Right cardiac atrium (tissue), 5 donors: ENCODE measurements around the gene CXorf65. TPM values are rescaled to one million over a fixed set of nuclear protein-coding genes. Genes with fewer than 3 reads are reported as not detected.
A peak's percentile ranks its signal among the peaks of the same experiment; 100 is the strongest.

ENCODE experiments used
- ATAC-seq, 2 donors: fragments of 200-7000 bp; cut with Tn5 transposase; one replicate each; pipeline versions ENCODE4 v1.8.0 to v1.9.1; 2020; ENCODE audit warnings: moderate library complexity in 2 of 2, mild to moderate bottlenecking in 1 of 2
- DNase-seq, 3 donors: peaks; one replicate each; pipeline ENCODE4 v3.0.0-alpha.2; 2020
- H3K27ac ChIP-seq: one replicate; pipeline ENCODE4 v1.5.1; 2013; ENCODE audit warnings: mild to moderate bottlenecking, low read length, control low read depth, moderate library complexity
- H3K27me3 ChIP-seq: one replicate; pipeline ENCODE4 v1.6.1; 2013; ENCODE audit not compliant: control insufficient read depth, insufficient read depth
- H3K4me1 ChIP-seq: one replicate; pipeline ENCODE4 v1.6.1; 2013; ENCODE audit warnings: low read length; ENCODE audit not compliant: control insufficient read depth, insufficient read depth
- H3K4me3 ChIP-seq: one replicate; pipeline ENCODE4 v1.5.1; 2013; ENCODE audit warnings: low read length, control low read depth
- H3K9me3 ChIP-seq: one replicate; pipeline ENCODE4 v1.6.1; 2013; ENCODE audit warnings: low read length; ENCODE audit not compliant: control insufficient read depth
- WGBS: extraction: QIAGEN DNeasy Blood & Tissue Kit; methylation state at CpG from one replicate; pipeline ENCODE4 v1.1.7; 2013; 5-methylcytosine and 5-hydroxymethylcytosine counted together
- intact Hi-C, 4 donors: fragments of 100-400 bp; cut with DNase I; formaldehyde crosslinking; loops; one replicate each; pipeline versions ENCODE4 v1.11.0 to v1.14.0; 2022 to 2023
- long read RNA-seq, 4 donors: library from polyadenylated mRNA; unstranded; transcript quantifications; one replicate each; pipeline ENCODE4 v2.0.0, GENCODE V29; 2020 to 2021
- polyA plus RNA-seq: library from polyadenylated mRNA; stranded (reverse); fragments of 200-250 nt; gene quantifications from one replicate; pipeline ENCODE4 v1.2.3, GENCODE V29; 2013
- total RNA-seq, 4 donors: library from RNA; stranded (reverse); fragmentation: NEBNext Ultra II Directional; extraction: Animal tissue kit (Norgen Biotek cat#: 25700); gene quantifications; one replicate each; pipeline ENCODE4 v1.2.1, GENCODE V29; 2021
- donor health status: healthy with polysubstance abuse.
- donor health status: DM: no; HTN: yes; CAD: no.
- donor health status: DM: no; HTN: no; CAD: no.
- donor health status: DM: no; HTN: yes; CAD: no; lungs with severe emphysema.
- donor health status: DM: yes; HTN: yes; CAD: no.

Gene CXorf65
- total RNA-seq (under 1 TPM in 1 of 4 donors, not detected in 3; 0.71 TPM), polyA plus RNA-seq (not detected)
- long read RNA-seq, donor 1: 0 reads
- long read RNA-seq, donor 2: 0 reads
- long read RNA-seq, donor 3: 0 reads
- long read RNA-seq, donor 4: 0 reads

GRCh38 chrX:71106427-71106826, at the start of gene CXorf65:
CXorf65 (minus strand) TSS chrX:71106740; CDS start chrX:71106556, 184 bp downstream.
- 82% methylated on average over 1 of the region's 1 CpG for WGBS
- ATAC-seq (no peak), DNase-seq (no peak)
- Histone ChIP-seq H3K27ac (no peak within 1 kb of the TSS), H3K4me1 (no peaks in the 10 kb centered on the region), H3K9me3 (no peaks in the 10 kb centered on the region), H3K27me3 (no peaks in the 10 kb centered on the region), H3K4me3 (no peak within 1 kb of the TSS)
- intact Hi-C loops: no loop called here

GRCh38 chrX:71154641-71155040, 48.1 kb upstream of the CXorf65 start:
- intact Hi-C loops: no loop called here
- 84% methylated on average over 3 of the region's 3 CpGs for WGBS
- Histone ChIP-seq H3K4me1 (no peaks in the 10 kb centered on the region), H3K27ac (no peak overlapping the region), H3K27me3 (no peaks in the 10 kb centered on the region), H3K4me3 (no peak overlapping the region), H3K9me3 (no peaks in the 10 kb centered on the region)
- DNase-seq (no peak), ATAC-seq (no peak)

GRCh38 chrX:71154196-71154595, 47.7 kb upstream of the CXorf65 start:
- intact Hi-C loops: no loop called here
- H3K27ac ChIP-seq: no peak overlapping the region
- H3K27me3 ChIP-seq: no peaks in the 10 kb centered on the region
- DNase-seq: no peak
- H3K4me3 ChIP-seq: no peak overlapping the region
- no peak for ATAC-seq
- WGBS: 97% methylated on average over 7 of the region's 7 CpGs
- no peaks in the 10 kb centered on the region for H3K4me1 ChIP-seq
- H3K9me3 ChIP-seq: no peaks in the 10 kb centered on the region

- Histone ChIP-seq H3K27ac (no peak overlapping the region), H3K4me1 (no peaks in the 10 kb centered on the region), H3K4me3 (no peak overlapping the region), H3K27me3 (no peaks in the 10 kb centered on the region), H3K9me3 (no peaks in the 10 kb centered on the region)
- no peak for ATAC-seq
- intact Hi-C loops: no loop called here
- DNase-seq: no peak
- WGBS: 70% methylated on average over 7 of the region's 7 CpGs
Measured at GRCh38 chrX:71151366-71151765, 44.8 kb upstream of the CXorf65 start.

- Histone ChIP-seq H3K27me3 (no peaks in the 10 kb centered on the region), H3K9me3 (no peaks in the 10 kb centered on the region), H3K4me3 (no peak overlapping the region), H3K4me1 (peaks cover 3% of the 10 kb centered on the region), H3K27ac (no peak overlapping the region)
- DNase-seq (no peak), ATAC-seq (no peak)
- intact Hi-C loops: no loop called here
- WGBS: 68% methylated on average over 8 of the region's 8 CpGs
Measured at GRCh38 chrX:71148278-71148663, 41.7 kb upstream of the CXorf65 start.

- intact Hi-C loops: no loop called here
- no peak overlapping the region for H3K4me3 ChIP-seq
- ATAC-seq: no peak
- no peak overlapping the region for H3K27ac ChIP-seq
- WGBS: 80% methylated on average over 28 of the region's 28 CpGs
- H3K9me3 ChIP-seq: no peaks in the 10 kb centered on the region
- no peaks in the 10 kb centered on the region for H3K27me3 ChIP-seq
- no peak for DNase-seq
- peaks cover 3% of the 10 kb centered on the region for H3K4me1 ChIP-seq
Measured at GRCh38 chrX:71147496-71148277, 41.1 kb upstream of the CXorf65 start.

- peak in 1 of 2 donors; percentile 25 for ATAC-seq
- no peak within 1 kb of the TSS for H3K27ac ChIP-seq
- intact Hi-C loops: no loop called here
Measured at GRCh38 chrX:71144651-71145050, 38.1 kb upstream of the CXorf65 start, which contains the start of gene NLGN3. NLGN3 (plus strand) TSS chrX:71144841; CDS start chrX:71147750, 2,909 bp downstream.

GRCh38 chrX:71143508-71143907, 37.0 kb upstream of the CXorf65 start:
- no peak overlapping the region for H3K4me3 ChIP-seq
- WGBS: 33% methylated on average over 6 of the region's 6 CpGs
- peaks cover 3% of the 10 kb centered on the region for H3K4me1 ChIP-seq
- ATAC-seq: peak in 1 of 2 donors; percentile 49
- H3K27ac ChIP-seq: no peak overlapping the region
- peak in 2 of 3 donors; percentile 56 to 76 for DNase-seq
- intact Hi-C loops: no loop called here
- no peaks in the 10 kb centered on the region for H3K9me3 ChIP-seq
- H3K27me3 ChIP-seq: no peaks in the 10 kb centered on the region

More at GRCh38 chrX:71144651-71145050, 38.1 kb upstream of the CXorf65 start, which contains the start of gene NLGN3:
- WGBS: 8% methylated on average over 28 of the region's 28 CpGs
- H3K27me3 ChIP-seq: no peaks in the 10 kb centered on the region
- peaks cover 3% of the 10 kb centered on the region for H3K4me1 ChIP-seq
- H3K9me3 ChIP-seq: no peaks in the 10 kb centered on the region
- DNase-seq: peak in 2 of 3 donors; percentile 59 to 62
- peak within 1 kb of the TSS; percentile 42 for H3K4me3 ChIP-seq

- ATAC-seq (no peak), DNase-seq (no peak)
- Histone ChIP-seq H3K27me3 (no peaks in the 10 kb centered on the region), H3K4me1 (peaks cover 3% of the 10 kb centered on the region), H3K27ac (no peak overlapping the region), H3K9me3 (no peaks in the 10 kb centered on the region), H3K4me3 (no peak overlapping the region)
- whole genome bisulfite sequencing: 68% methylated on average over 6 of the region's 6 CpGs
- intact Hi-C loops: no loop called here
Measured at GRCh38 chrX:71140440-71140839, 33.9 kb upstream of the CXorf65 start.

GRCh38 chrX:71131510-71131909, 25.0 kb upstream of the CXorf65 start:
- no peaks in the 10 kb centered on the region for H3K9me3 ChIP-seq
- H3K27ac ChIP-seq: no peak overlapping the region
- DNase-seq (no peak), ATAC-seq (no peak)
- WGBS: 78% methylated on average over 4 of the region's 4 CpGs
- H3K27me3 ChIP-seq: no peaks in the 10 kb centered on the region
- intact Hi-C loops: loop anchor here in 1 of 4 donors (10.0 kb wide), 1 partner anchor 243 kb away; no protein-coding TSS in a partner anchor
- H3K4me1 ChIP-seq: no peaks in the 10 kb centered on the region
- no peak overlapping the region for H3K4me3 ChIP-seq

- Histone ChIP-seq H3K27me3 (no peaks in the 10 kb centered on the region), H3K27ac (no peak overlapping the region), H3K4me1 (no peaks in the 10 kb centered on the region), H3K9me3 (no peaks in the 10 kb centered on the region), H3K4me3 (no peak overlapping the region)
- ATAC-seq (peak; percentile 68 to 80), DNase-seq (peak; percentile 64 to 85 (median 84))
- 34% methylated on average over 18 of the region's 18 CpGs for WGBS
- intact Hi-C loops: no loop called here
Measured at GRCh38 chrX:71128915-71129765, 22.6 kb upstream of the CXorf65 start.
